Measurements from ENCODE around the gene CREBL2.
"Not testable (repeated sequence)": the region's sequence is repeated elsewhere in the genome, so short reads cannot be mapped to it uniquely, and the experiment has no call there.

Gene CREBL2

DNA sequence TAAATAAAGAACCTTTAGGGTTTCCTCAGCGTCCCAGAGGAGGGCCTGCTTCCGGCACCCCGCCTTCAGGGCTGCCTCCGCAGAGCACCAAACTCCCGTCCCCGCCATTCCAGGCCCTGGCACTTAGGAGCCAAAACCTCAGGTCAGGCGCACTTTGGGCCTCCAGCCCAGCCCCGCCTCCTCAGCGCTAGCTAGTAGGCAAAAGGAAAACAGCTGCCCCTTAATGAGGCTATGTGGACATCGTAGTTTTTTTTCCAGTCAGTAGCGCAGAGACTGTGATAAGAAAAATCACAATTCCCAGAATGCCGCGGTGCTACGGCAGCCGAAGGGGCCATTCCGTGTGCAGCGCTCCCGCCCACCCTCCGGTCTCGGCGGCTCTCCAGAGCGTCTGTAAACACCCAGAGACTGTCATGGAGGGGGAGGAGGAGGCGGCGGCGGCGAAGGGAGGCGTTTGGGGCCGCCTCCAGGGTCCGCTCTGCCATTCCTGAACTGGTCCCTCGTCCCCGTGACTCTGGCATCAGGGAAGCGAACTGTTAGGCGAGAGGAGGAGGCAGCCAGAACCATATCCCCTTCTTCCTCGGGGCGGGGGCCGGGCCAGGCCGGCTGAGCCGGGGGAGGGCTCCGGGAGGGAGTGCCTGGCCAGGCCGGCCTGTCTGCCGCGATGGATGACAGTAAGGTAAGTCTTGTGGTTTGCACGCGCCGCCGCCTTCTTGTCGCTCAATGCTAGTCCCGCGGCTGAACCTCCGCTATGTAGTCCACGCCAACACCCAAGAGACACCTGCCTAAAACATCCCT lies at the start of gene CREBL2:
Gene CREBL2, plus strand, starts transcription at position 365 of the 795 bp plus-strand sequence. Its CDS starts 297 bp downstream, at position 662.
- DNase-seq (ENCODE audit: low read depth in 2 of 2) = peak; percentile 74 to 75

DNA sequence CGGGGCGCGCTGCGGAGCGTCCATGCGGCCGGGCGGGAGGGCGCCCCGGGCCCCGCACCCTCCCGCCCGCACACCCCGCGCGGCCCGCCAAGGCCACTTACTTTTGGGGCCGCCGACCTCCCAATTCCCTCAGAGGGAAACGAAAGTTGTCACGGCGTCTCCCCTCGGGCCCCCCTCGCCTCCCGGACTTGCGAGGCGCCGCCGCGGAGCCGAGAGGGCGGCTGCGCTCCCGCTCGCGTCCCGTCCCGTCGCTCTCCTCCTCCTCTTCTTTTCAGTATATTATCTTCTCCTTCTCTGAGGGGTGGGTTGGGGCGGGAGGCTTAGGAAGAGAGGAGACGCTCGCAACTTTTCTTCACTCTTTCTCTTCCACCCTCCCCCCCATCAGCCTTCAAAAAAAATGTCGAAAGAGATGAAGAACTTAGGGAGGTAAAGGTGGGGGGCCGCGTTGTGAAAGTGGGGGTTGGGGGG lies 49.6 kb upstream of the CREBL2 start:
- DNase-seq (ENCODE audit: low read depth in 2 of 2) = peak in 1 of 2 donors; percentile 6

DNA sequence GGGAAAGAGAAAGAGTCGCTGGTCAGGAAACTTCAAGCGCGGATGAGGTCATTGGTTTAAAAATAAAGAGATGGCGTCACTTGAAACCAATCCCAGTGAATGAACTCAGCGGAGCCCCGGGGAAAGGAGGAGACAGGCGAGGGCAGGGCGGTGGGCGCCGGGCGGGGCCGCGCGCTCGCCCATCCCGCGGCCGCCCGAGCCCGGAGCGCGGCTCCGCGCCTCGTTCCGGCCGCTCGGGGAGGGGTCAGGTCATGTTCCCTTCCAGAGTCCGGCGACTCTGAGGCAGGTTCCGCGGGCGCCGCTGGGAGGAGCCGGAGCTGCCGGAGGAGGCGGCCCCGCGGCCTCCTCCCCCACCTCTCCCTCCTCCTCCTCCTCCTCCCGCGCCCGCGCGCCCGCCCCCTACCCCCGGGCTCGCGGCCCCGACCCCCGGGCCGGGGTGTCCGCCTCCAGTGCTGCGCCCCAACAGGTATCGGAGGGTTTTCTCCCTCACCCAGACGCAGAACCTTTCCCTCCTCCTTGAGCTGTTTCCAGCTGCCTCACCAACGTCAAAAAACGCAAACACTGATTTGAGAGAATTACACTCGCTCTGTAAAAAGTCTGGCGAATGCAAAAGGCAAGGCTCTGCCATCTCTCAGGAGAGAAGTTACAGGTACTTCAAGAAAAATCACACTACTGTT lies 49.0 kb upstream of the CREBL2 start, which contains the start of gene DUSP16:
Gene DUSP16, minus strand, starts transcription at position 279 of the 677 bp plus-strand sequence. CDS start 41,765 bp downstream, outside the sequence.
- DNase-seq (ENCODE audit: low read depth in 2 of 2) = peak; percentile 35 to 56

DNA sequence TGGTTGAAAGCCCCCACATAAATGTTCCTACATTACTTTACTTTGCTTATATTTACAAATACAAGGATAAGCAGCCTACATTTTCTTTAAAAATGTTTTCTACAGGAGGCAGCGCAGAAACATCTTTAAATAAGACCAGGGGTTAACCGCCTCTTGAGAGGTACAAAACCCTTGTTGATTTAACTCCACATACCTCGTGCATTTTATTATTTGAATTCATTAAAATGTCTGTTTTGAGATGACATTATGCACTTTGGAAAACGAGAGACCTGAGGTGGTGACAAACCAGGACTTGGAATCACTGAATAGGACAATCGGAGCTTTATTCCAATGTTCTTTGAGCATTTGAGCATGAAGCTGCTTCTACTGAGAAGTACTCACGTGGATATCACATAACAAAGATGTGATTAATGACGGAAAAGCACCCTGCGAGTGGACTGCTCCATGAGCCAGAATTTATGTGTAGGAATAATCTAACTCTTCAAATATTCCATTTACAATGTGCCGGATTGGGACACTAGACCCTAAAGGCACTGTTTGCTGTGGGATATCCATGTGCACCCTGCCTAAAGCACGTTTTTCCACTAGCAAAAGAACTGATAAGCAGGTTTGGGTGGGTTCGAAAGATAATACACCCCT lies 48.3 kb upstream of the CREBL2 start:
- DNase-seq (ENCODE audit: low read depth in 2 of 2) = no peak

DNA sequence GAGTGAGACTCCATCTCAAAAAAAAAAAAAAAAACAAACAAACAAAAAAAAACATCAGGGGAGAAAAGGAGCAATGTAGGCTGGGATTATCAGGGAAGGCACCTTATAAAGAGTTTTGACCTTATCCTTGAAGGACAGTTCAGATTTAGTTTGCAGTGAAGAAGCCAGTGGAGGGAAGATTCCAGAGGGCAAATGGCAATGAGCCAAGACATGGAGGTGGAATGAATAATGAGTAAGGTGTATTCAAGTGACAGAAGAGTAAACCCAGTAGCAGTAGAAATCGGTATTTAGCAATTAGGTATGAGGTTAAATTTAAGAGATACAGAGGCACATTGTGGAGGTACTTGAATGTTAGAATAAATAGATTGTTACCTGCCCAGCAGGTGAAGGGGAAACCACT lies 46.8 kb upstream of the CREBL2 start:
- no peak for DNase-seq (ENCODE audit: low read depth in 2 of 2)

DNA sequence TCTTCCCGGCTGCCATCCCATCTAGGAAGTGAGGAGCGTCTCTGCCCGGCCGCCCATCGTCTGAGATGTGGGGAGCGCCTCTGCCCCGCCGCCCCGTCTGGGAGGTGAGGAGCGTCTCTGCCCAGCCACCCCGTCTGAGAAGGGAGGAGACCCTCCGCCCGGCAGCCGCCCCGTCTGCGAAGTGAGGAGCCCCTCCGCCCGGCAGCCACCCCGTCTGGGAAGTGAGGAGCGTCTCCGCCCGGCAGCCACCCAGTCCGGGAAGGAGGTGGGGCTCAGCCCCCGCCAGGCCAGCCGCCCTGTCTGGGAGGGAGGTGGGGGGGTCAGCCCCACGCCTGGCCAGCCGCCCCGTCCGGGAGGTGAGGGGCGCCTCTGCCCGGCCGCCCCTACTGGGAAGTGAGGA lies 45.7 kb upstream of the CREBL2 start:
- DNase-seq (ENCODE audit: low read depth in 2 of 2) = not testable (repeated sequence)

DNA sequence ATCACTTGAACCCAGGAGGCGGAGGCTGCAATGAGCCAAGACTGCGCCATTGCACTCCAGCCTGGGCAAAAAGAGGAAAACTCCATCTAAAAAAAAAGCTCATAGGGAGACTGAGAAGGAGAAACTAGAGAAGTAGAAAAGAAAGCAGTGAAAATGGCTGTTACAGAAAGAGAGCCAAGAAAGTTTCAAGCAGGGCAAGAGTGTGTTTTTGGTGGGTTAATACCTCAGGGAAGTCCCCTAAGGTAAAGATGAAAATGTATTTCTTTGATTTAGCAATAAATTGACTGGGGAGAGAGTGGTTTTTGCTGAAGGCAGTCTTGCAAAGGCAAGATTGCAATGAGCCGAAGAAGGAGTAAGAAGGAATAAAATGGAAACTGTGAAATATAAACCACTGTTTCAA lies 39.0 kb upstream of the CREBL2 start:
- DNase-seq (ENCODE audit: low read depth in 2 of 2) = no peak

DNA sequence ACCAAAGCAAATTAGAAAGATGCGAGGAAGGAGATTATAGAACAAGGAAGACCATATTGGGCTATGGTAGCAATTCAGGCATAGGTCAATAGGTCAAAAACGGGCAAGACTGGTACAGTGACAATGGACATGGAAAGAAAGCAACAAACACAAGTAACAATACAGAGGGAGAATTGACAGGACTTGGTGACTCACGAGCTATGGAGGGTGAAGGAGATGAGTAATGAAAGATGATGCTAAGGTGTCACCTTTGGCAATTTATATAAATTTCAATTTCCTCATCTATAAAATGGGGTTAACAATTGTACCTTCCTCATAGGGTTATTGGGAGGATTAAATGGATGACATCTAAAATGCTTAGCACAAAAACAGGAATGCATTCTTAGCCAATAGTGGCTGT lies 33.9 kb upstream of the CREBL2 start:
- DNase-seq (ENCODE audit: low read depth in 2 of 2) = no peak

DNA sequence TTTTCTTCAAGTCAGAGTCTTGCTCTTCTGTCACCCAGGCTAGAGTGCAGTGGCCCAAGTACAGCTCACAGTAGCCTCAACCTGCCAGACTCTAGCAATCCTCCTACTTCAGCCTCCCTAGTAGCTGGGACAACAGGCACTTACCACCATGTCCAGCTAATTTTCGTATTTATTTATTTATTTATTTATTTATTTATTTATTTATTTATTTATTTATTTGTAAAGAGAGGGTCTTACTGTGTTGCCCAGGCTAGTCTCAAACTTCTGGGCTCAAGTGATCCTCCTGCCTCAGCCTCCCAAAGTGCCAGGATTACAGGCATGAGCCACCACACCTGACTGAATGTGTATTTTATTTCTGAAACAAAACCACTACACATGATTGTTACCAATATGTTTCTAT lies 31.0 kb upstream of the CREBL2 start:
- not testable (repeated sequence) for DNase-seq (ENCODE audit: low read depth in 2 of 2)

- DNase-seq (ENCODE audit: low read depth in 2 of 2) = no peak
Measured at GRCh38 chr12:12582193-12582881, 29.3 kb upstream of the CREBL2 start.

- DNase-seq (ENCODE audit: low read depth in 2 of 2) = peak; percentile 31 to 38
Measured at GRCh38 chr12:12582895-12583303, 28.8 kb upstream of the CREBL2 start.

GRCh38 chr12:12583510-12584178 lies 28.0 kb upstream of the CREBL2 start:
- DNase-seq (ENCODE audit: low read depth in 2 of 2) = no peak

DNA sequence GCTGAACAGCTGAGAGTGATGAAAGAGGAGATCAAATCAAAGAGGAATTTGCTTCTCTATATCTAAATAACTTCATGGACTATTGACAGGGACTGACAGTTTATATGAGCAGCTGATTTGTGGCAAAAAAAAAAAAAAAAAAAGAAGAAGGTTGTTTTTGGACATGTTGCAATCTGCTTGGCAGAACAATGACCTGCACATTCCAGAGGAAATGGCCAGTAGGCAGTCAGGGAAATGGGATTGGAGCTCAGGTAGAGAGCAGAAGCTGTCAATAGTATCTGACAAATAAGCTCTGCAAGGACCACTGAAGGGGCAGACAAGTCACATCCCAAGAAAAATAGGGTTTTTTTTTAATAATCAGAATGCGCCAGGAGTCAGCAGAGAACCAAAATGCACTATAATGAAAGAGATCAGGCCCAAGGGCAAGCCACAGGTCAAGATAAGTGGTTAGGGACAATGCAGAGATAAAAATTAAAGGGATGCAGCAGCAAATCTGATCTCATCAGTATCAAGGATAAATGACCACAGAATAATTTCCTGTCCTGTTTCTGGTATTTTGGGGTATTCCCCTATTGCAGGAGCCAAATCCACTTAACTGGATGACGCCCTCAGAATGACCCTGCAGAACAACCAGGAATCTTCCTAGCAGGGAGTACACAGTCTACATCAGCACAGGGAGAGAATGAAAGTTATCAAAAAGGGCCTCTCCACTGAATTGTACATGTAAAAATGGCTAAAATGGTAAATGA lies 26.4 kb upstream of the CREBL2 start:
- DNase-seq (ENCODE audit: low read depth in 2 of 2) = no peak

DNA sequence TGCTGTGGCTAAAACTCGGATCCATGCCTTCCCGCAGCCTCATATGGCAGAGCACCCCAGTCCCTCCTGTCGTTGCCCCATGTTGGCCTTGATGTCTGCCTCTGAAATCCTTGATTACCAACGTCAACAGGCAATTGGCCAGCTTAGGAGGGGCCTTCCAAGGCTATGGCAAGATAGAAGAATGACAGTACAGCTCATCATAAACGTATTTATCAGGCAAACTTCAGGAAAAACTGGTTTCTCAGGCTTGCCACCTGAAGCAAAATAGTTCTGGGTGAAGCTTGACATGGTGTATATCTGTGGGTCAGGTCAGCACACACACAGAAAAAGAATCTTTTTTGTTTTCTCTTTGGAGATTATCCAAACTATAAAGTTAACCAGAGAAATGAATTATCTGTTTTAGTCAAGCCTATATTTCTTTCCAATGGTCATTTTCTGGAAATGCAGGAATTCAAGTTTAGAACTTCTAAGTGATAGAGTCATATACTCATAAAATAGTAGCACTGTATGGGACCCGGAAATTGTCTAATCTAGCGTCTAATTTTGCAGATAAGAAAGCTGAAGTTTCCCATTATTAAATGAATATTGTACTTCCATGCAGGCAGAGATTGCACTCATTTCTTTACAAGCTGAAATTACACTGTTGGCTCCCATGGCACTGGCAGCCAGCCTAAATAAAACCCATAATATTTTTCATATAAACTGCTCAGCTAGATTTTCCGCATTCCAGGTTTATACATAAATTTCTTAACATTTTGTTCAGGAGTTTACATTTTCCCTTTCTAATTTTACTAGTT lies 24.6 kb upstream of the CREBL2 start:
- DNase-seq (ENCODE audit: low read depth in 2 of 2) = no peak

DNA sequence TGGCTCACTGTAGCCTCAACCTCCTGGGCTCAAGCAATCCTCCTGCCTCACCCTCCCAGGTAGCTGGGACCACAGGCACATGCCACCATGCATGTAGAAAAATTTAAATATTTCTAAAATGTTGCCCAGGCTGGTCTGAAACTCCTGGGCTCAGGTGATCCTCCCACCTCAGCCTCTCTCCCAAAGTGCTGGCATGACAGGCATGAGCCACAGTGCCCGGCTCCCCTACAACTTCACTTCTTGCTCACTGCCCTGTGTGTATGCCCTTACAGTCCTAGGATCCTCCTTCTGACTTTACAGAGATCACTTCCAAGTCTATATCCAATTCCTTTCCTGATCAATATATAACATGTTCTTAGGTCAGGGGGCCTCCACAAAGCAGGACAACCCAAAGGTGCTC lies 23.8 kb upstream of the CREBL2 start:
- DNase-seq (ENCODE audit: low read depth in 2 of 2) = no peak

- not testable (repeated sequence) for DNase-seq (ENCODE audit: low read depth in 2 of 2)
Measured at GRCh38 chr12:12588436-12588835, 23.2 kb upstream of the CREBL2 start.

- no peak for DNase-seq (ENCODE audit: low read depth in 2 of 2)
Measured at GRCh38 chr12:12590961-12591360, 20.7 kb upstream of the CREBL2 start.

GRCh38 chr12:12592930-12593329 lies 18.7 kb upstream of the CREBL2 start:
- no peak for DNase-seq (ENCODE audit: low read depth in 2 of 2)

DNA sequence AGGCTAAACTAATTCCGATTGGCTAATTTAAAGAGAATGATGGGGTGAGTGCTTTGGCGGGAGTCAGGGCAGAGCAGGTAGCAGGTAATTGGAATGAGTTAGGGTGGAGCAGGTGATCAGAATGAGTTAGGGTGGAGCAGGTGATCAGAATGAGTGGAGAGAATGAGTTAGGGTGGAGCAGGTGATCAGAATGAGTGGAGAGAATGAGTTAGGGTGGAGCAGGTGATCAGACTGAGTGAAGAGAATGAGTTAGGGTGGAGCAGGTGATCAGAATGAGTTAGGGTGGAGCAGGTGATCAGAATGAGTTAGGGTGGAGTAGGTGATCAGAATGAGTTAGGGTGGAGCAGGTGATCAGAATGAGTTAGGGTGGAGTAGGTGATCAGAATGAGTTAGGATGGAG lies 15.7 kb upstream of the CREBL2 start:
- DNase-seq (ENCODE audit: low read depth in 2 of 2) = not testable (repeated sequence)

- not testable (repeated sequence) for DNase-seq (ENCODE audit: low read depth in 2 of 2)
Measured at GRCh38 chr12:12596598-12596997, 15.1 kb upstream of the CREBL2 start.

Measured in activated CD4-positive, alpha-beta T cell treated with anti-CD3 and anti-CD28 coated beads for 24 hours (primary cell).